Colonic mucosa (tissue), 4 donors: ENCODE results near the gene XPO6. TPM values are rescaled to one million over a fixed set of nuclear protein-coding genes. Genes with fewer than 3 reads are reported as not detected.

ENCODE experiments used
- DNase-seq: peaks from one replicate; pipeline ENCODE4 v3.0.0-alpha.2; 2020
- H3K27ac ChIP-seq: fragments of 200-600 bp; one replicate; pipeline ENCODE4 v1.8.0; 2021
- H3K27me3 ChIP-seq: fragments of 200-600 bp; one replicate; pipeline ENCODE4 v1.8.0; 2021
- H3K36me3 ChIP-seq: fragments of 200-600 bp; one replicate; pipeline ENCODE4 v1.8.0; 2021
- H3K4me1 ChIP-seq: fragments of 200-600 bp; one replicate; pipeline ENCODE4 v1.8.0; 2021; ENCODE audit warnings: mild to moderate bottlenecking
- H3K4me3 ChIP-seq: fragments of 200-600 bp; one replicate; pipeline ENCODE4 v1.8.0; 2021
- H3K9ac ChIP-seq, 2 donors: one replicate each; pipeline ENCODE4 v1.7.0; 2013; ENCODE audit warnings: control low read depth in 2 of 2, low read depth in 2 of 2, low read length in 2 of 2
- H3K9me3 ChIP-seq: fragments of 200-600 bp; one replicate; pipeline ENCODE4 v1.8.0; 2021
- intact Hi-C: fragments of 100-400 bp; cut with DNase I; formaldehyde crosslinking; loops from one replicate; pipeline ENCODE4 v1.14.1; 2022
- total RNA-seq, 2 donors: library from RNA; stranded (reverse); fragmentation: NEBNext Ultra II Directional in 1 of 2; extraction: Animal tissue kit (Norgen Biotek cat#: 25700) in 1 of 2; gene quantifications; one replicate each; pipeline ENCODE4 v1.2.1, GENCODE V29; 2021
- TF ChIP-seq, protein P1 (sequence below): fragments of 200-600 bp; IDR thresholded peaks from one replicate; pipeline ENCODE4 v1.8.0; 2022; ENCODE audit warnings: antibody characterized with exemption, mild to moderate bottlenecking
- donor health status: healthy.
- donor health status: DM: no; HTN: no; CAD: no.
- donor health status: DM: no; HTN: no; CAD: no.

The XPO6 gene
- total RNA-seq, 2 donors from 2014 or later = 77.0 to 144 TPM

DNA sequence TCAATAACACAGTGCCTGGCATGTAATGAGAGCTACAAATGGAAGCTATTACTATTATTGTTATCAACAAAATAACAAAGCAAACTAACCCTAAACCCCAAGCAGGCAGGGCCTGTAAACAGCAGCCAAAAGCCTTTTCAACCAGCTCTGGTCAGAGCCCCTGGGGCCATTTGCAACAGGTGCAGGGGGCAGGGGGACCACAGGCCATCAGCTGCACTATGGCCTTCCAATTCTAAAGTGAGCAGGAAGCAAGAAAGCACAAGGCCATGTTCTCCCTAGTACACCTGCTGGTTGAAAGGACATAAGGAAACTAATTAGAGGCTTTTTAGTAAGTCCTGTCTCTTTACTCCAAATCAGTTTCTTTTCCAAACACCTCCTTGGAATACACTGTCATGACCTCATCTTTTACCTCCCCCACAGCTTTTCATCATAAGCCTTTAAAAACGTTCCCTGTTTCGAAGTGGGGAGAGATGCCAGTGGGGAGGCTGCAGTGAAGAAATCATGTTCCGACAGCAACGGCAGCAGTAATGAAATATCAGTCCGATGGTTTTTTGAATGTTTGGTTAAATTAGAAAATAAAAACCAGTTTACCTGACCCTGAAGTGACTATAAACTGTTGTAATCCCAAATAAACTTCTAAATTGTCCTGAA is 79.9 kb downstream of the XPO6 start:
- intact Hi-C loops = no loop called here
- no peaks in the 10 kb centered on the region for H3K36me3 ChIP-seq
- no peaks in the 10 kb centered on the region for H3K27me3 ChIP-seq
- H3K9ac ChIP-seq = no peak overlapping the region
- TF ChIP-seq, protein P1, sequence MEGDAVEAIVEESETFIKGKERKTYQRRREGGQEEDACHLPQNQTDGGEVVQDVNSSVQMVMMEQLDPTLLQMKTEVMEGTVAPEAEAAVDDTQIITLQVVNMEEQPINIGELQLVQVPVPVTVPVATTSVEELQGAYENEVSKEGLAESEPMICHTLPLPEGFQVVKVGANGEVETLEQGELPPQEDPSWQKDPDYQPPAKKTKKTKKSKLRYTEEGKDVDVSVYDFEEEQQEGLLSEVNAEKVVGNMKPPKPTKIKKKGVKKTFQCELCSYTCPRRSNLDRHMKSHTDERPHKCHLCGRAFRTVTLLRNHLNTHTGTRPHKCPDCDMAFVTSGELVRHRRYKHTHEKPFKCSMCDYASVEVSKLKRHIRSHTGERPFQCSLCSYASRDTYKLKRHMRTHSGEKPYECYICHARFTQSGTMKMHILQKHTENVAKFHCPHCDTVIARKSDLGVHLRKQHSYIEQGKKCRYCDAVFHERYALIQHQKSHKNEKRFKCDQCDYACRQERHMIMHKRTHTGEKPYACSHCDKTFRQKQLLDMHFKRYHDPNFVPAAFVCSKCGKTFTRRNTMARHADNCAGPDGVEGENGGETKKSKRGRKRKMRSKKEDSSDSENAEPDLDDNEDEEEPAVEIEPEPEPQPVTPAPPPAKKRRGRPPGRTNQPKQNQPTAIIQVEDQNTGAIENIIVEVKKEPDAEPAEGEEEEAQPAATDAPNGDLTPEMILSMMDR = no peak
- no peaks in the 10 kb centered on the region for H3K9me3 ChIP-seq
- H3K4me1 ChIP-seq = no peaks in the 10 kb centered on the region
- DNase-seq = no peak
- H3K27ac ChIP-seq = no peak overlapping the region
- no peak overlapping the region for H3K4me3 ChIP-seq

DNA sequence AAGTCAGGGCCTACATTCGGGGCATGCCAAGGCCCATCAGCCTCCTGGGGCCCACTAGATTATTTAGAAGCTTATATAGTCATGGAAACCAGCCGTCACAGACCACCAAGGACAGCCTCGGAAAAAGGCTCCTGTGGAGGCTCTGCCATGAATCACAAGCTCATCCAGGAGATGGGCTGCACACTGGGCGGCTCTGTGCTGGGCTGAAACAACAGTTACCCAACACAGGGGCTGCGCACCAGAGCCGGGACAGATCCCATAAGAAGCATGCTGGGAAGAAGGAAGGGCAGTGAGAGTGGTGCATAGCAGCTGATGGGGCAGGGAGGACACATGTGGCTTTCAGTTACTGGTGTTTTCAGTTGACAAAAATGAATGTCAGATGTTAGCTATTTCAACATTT is 80.6 kb downstream of the XPO6 start:
- intact Hi-C loops = no loop called here
- no peaks in the 10 kb centered on the region for H3K4me1 ChIP-seq
- TF ChIP-seq, protein P1 = no peak
- no peak overlapping the region for H3K27ac ChIP-seq
- H3K36me3 ChIP-seq = no peaks in the 10 kb centered on the region
- no peaks in the 10 kb centered on the region for H3K9me3 ChIP-seq
- H3K27me3 ChIP-seq = no peaks in the 10 kb centered on the region
- H3K9ac ChIP-seq = no peak overlapping the region
- H3K4me3 ChIP-seq = no peak overlapping the region
- DNase-seq = no peak

DNA sequence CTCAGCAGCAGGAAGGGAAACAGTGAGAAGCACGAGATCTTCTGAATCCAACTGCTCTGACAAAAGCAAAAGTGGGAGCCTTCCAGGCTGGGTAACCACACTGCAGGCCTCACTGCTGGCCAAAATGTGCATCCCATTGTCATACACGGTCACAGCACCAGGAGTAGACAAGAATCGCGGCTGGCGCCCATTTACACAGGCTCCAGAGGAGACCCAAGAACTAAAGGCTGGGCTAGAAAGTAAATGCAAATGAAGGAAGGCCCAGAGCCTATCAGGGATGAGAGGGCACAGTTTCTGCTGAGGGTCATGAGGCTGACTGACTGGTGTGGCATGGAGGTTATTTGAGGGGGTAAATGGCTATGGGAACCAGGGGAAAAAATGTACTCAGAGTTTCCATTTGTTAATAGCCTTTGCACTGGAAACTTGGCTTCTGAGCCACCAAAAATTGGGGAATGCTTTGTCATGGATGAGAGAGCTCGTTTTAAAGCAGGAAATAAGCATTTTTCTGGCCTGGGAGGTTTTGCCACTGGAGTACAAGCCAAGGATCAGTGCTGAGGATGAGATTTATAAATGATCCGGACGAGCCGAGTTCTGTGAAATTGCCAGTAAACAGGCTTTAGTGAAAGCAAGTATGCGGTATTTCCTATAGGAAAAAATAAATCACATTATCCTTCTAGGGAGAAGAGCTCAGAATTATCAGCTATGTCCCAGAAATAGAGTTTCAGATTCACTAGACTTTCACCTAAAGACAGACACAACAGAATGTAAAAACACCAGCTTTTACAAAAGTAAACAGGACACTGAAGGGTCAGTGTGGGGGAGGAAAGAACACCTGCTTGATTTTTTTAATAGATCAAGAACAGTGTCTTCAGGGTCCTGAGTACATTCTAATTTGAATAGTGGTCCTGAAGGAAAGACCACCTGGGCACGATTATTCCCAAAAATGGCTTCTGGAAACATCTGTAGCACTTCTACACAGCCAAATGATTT is 81.4 kb downstream of the XPO6 start:
- H3K9me3 ChIP-seq = no peaks in the 10 kb centered on the region
- H3K4me1 ChIP-seq = no peaks in the 10 kb centered on the region
- H3K36me3 ChIP-seq = peaks cover 6% of the 10 kb centered on the region
- intact Hi-C loops = no loop called here
- H3K4me3 ChIP-seq = no peak overlapping the region
- no peaks in the 10 kb centered on the region for H3K27me3 ChIP-seq
- H3K9ac ChIP-seq = no peak overlapping the region
- no peak for DNase-seq
- peak overlapping the region; percentile 18 for H3K27ac ChIP-seq
- TF ChIP-seq, protein P1 = no peak

DNA sequence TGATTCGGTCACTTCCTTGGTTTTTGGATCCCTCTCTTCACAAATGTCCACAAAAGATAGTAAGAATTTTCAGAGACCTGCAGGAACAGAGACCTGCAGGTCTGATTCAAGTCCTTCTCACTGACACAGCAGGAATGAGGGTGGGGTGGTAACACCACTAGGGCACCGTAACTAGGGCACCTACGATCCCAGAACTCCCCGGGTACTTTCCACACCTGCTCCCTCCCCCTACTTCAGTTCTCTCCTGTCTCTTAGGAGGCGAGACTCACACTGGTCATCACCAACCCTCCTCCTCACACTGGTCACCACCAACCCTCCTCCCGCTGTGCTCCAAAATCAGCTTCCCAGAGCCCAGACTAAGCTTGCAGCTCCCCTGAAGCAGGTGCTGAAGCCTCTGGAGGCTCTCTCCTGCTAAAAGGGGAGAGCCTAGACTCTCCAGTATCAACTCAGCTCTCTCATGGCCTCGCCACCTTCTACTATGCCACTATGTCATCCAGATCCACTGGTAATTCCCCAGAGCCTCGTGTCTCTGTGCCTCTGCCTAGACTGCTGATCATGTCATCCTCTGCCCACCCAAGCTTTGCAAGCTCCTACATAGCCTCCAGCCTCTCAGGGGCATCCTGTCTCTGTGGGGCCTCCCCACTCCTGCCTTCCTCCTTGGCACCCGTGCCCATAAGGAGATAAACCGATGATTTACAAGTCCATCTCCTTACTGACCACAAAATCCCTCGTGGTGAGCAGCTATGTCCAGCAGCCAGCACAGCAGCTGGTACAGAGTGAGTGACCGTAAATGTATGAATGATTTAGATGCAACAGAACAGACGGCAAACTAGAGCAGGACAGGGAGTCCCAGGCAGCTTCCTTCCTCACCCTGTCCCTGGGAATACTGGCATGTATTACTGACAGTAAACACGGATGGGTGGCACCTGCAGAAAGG is 84.8 kb downstream of the XPO6 start:
- Histone ChIP-seq H3K27ac (no peak overlapping the region), H3K36me3 (peaks cover 13% of the 10 kb centered on the region), H3K27me3 (no peaks in the 10 kb centered on the region), H3K4me1 (no peaks in the 10 kb centered on the region), H3K4me3 (no peak overlapping the region), H3K9me3 (no peaks in the 10 kb centered on the region), H3K9ac (no peak overlapping the region)
- intact Hi-C loops = loop anchor here (10.0 kb wide), 1 partner anchor 68 kb away; no protein-coding TSS in a partner anchor
- DNase-seq = no peak
- TF ChIP-seq, protein P1 = no peak

DNA sequence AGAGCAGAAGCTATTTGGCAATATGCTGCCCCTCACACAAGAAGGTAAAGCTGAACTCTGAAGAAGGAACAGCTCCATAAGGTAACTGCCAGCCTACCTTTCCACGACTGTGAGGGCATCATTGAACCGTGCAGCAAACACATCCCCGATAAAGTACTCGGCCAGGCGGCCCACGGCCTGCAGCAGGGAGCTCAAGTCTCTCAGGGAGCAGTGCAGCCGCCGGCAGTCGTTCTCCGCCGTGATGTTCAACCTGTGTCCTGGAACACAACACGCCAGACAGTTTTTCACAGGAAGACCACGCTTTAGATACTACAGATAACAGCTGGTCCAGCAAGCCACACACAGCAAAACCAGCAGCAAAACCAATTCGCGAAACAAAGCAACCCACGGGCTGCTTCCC is 86.2 kb downstream of the XPO6 start:
- Histone ChIP-seq H3K4me3 (no peak overlapping the region), H3K36me3 (peaks cover 19% of the 10 kb centered on the region), H3K9ac (no peak overlapping the region), H3K27ac (no peak overlapping the region), H3K4me1 (no peaks in the 10 kb centered on the region), H3K27me3 (no peaks in the 10 kb centered on the region), H3K9me3 (no peaks in the 10 kb centered on the region)
- TF ChIP-seq, protein P1 = no peak
- DNase-seq = no peak
- intact Hi-C loops = loop anchor here (10.0 kb wide), 1 partner anchor 69 kb away; no protein-coding TSS in a partner anchor
